MG63 (cell line): Measurements from ENCODE around the gene NHERF1. TPM values are rescaled to one million over a fixed set of nuclear protein-coding genes. Genes with fewer than 3 reads are reported as not detected.

Source experiments
- total RNA-seq: library from RNA; depleted of rRNA; stranded (reverse); fragments of >200 nt; shearing (Covaris generic); gene quantifications from 2 replicates; pipeline ENCODE4 v1.2.3, GENCODE V29; 2014; ENCODE audit warnings: low replicate concordance; rRNA removed

NHERF1 gene
- total RNA-seq, 1 experiment from 2014 or later, result 150 TPM

Other genes with a start within 250 kb of the NHERF1 start
- not detected in 2 replicates for gene CD300LB, start 217.2 kb upstream of the NHERF1 start, total RNA-seq
- 0.52 TPM in 1 of 2 replicates, not detected in the other for gene CD300C, start 202.5 kb upstream of the NHERF1 start, total RNA-seq
- not detected in 2 replicates for gene CD300H, start 181.1 kb upstream of the NHERF1 start, total RNA-seq
- not detected in 2 replicates for gene CD300LD, start 156.3 kb upstream of the NHERF1 start, total RNA-seq
- gene CD300E, start 124.9 kb upstream of the NHERF1 start, total RNA-seq, result not detected in 2 replicates
- not detected in 2 replicates for gene CD300LF, start 35.7 kb upstream of the NHERF1 start, total RNA-seq
- not detected in 2 replicates for gene RAB37, start 11.4 kb upstream of the NHERF1 start, total RNA-seq
- 46.8 and 51.6 TPM in 2 replicates for gene NAT9, start 27.7 kb downstream of the NHERF1 start, total RNA-seq
- not detected in 2 replicates for gene GRIN2C, start 111.3 kb downstream of the NHERF1 start, total RNA-seq
- 8.4 and 15.6 TPM in 2 replicates for gene FDXR, start 124.4 kb downstream of the NHERF1 start, total RNA-seq
- gene FADS6, start 145.0 kb downstream of the NHERF1 start, total RNA-seq, result not detected in 2 replicates
- gene USH1G, start 174.6 kb downstream of the NHERF1 start, total RNA-seq, result not detected in 2 replicates
- gene OTOP2, start 175.6 kb downstream of the NHERF1 start, total RNA-seq, result not detected in 2 replicates
- gene OTOP3, start 187.3 kb downstream of the NHERF1 start, total RNA-seq, result not detected in 2 replicates
- gene HID1, start 224.1 kb downstream of the NHERF1 start, total RNA-seq, result not detected in 2 replicates
- 2.2 and 4.2 TPM in 2 replicates for gene CDR2L, start 239.0 kb downstream of the NHERF1 start, total RNA-seq